Endodermal cell (in vitro differentiated cells): ENCODE measurements around the gene ERICH6. TPM values are rescaled to one million over a fixed set of nuclear protein-coding genes. Genes with fewer than 3 reads are reported as not detected.

Source experiments
- DNase-seq: peaks from one replicate; pipeline ENCODE4 v3.0.0-alpha.2; 2017
- H3K27ac ChIP-seq: 2 replicates; pipeline ENCODE4 v1.5.1; 2013; ENCODE audit warnings: mild to moderate bottlenecking, low read depth, low read length, moderate library complexity
- H3K27me3 ChIP-seq: 2 replicates; pipeline ENCODE4 v1.6.1; 2013; ENCODE audit warnings: mild to moderate bottlenecking, low read length, moderate library complexity; ENCODE audit not compliant: insufficient read depth, control insufficient read depth, poor library complexity, severe bottlenecking
- H3K36me3 ChIP-seq: 2 replicates; pipeline ENCODE4 v1.7.0; 2013; ENCODE audit warnings: mild to moderate bottlenecking, low read length, moderate library complexity; ENCODE audit not compliant: control insufficient read depth, insufficient read depth
- H3K4me1 ChIP-seq: one replicate; pipeline ENCODE4 v1.7.0; 2013; ENCODE audit warnings: low read length; ENCODE audit not compliant: control insufficient read depth, insufficient read depth
- H3K4me3 ChIP-seq: 2 replicates; pipeline ENCODE4 v1.5.1; 2013; ENCODE audit warnings: mild to moderate bottlenecking, low read length, moderate library complexity
- H3K9ac ChIP-seq: 2 replicates; pipeline ENCODE4 v1.6.1; 2013; ENCODE audit warnings: mild to moderate bottlenecking, low read length, moderate library complexity; ENCODE audit not compliant: poor library complexity, severe bottlenecking; ENCODE audit errors: extremely low read depth
- H3K9me3 ChIP-seq: 2 replicates; pipeline ENCODE4 v1.6.1; 2013; ENCODE audit warnings: mild to moderate bottlenecking, low read length, moderate library complexity; ENCODE audit not compliant: control insufficient read depth
- H3K27ac Mint-ChIP-seq: 2 replicates; pipeline ENCODE4 v1.8.0; 2020; ENCODE audit warnings: mixed read lengths
- H3K27me3 Mint-ChIP-seq: 2 replicates; pipeline ENCODE4 v1.8.0; 2021; ENCODE audit warnings: mild to moderate bottlenecking, mixed read lengths; ENCODE audit not compliant: insufficient read depth
- H3K36me3 Mint-ChIP-seq: 2 replicates; pipeline ENCODE4 v1.8.0; 2020; ENCODE audit warnings: low read depth, mixed read lengths
- H3K4me1 Mint-ChIP-seq: 2 replicates; pipeline ENCODE4 v1.8.0; 2020; ENCODE audit warnings: mixed read lengths
- H3K4me3 Mint-ChIP-seq: 2 replicates; pipeline ENCODE4 v1.8.0; 2020; ENCODE audit warnings: mild to moderate bottlenecking, moderate library complexity, mixed read lengths
- H3K9me3 Mint-ChIP-seq: 2 replicates; pipeline ENCODE4 v1.8.0; 2020; ENCODE audit warnings: mild to moderate bottlenecking, mixed read lengths
- CTCF ChIP-seq: fragments of 200-600 bp; sonication (generic); conservative IDR thresholded peaks from 2 replicates; pipeline ENCODE4 v1.5.0; 2021; ENCODE audit warnings: antibody characterized with exemption, mild to moderate bottlenecking
- WGBS, 2 experiments: methylation state at CpG; one replicate each; pipeline versions ENCODE4 v1.1.5 to v1.1.7; 2013; ENCODE audit warnings: missing lambda C conversion rate in 2 of 2, mixed read lengths in 1 of 2; ENCODE audit not compliant: insufficient coverage in 1 of 2, insufficient read length in 1 of 2; 5-methylcytosine and 5-hydroxymethylcytosine counted together
- total RNA-seq, 2 donors: library from RNA; stranded (reverse); fragmentation: NEBNext Ultra II Directional in 1 of 2; extraction: Animal tissue kit (Norgen Biotek cat#: 25700) in 1 of 2; gene quantifications; 2 replicates in 1 of 2; 3 replicates in 1 of 2; pipeline ENCODE4 v1.2.1, GENCODE V29; 2021

The ERICH6 gene
- total RNA-seq, 2 donors from 2014 or later, result 0.42 TPM; not detected in 1

GRCh38 chr3:150722267-150722666, 18.5 kb upstream of the ERICH6 start:
- no peak overlapping the region for H3K27ac Mint-ChIP-seq
- 89% methylated on average over 3 of the region's 3 CpGs for WGBS, 2 experiments

GRCh38 chr3:150721285-150722130, 17.8 kb upstream of the ERICH6 start:
- 49 to 54% methylated on average over 10 to 13 of the region's 13 CpGs for WGBS, 2 experiments
- H3K9ac ChIP-seq, result no peak overlapping the region
- no peaks in the 10 kb centered on the region for H3K27me3 ChIP-seq
- H3K36me3 ChIP-seq, result no peaks in the 10 kb centered on the region
- H3K4me1 Mint-ChIP-seq, result no peaks in the 10 kb centered on the region
- no peak overlapping the region for H3K27ac ChIP-seq
- H3K9me3 Mint-ChIP-seq, result no peaks in the 10 kb centered on the region
- H3K9me3 ChIP-seq, result no peaks in the 10 kb centered on the region
- no peak overlapping the region for H3K27ac Mint-ChIP-seq
- no peaks in the 10 kb centered on the region for H3K36me3 Mint-ChIP-seq
- no peaks in the 10 kb centered on the region for H3K4me1 ChIP-seq
- no peak overlapping the region for H3K4me3 ChIP-seq
- peak; percentile 87 for TF ChIP-seq CTCF
- H3K4me3 Mint-ChIP-seq, result no peak overlapping the region
- no peaks in the 10 kb centered on the region for H3K27me3 Mint-ChIP-seq
- no peak for DNase-seq

More at GRCh38 chr3:150722267-150722666, 18.5 kb upstream of the ERICH6 start:
- Histone ChIP-seq H3K27me3 (no peaks in the 10 kb centered on the region), H3K4me3 (no peak overlapping the region), H3K9ac (no peak overlapping the region), H3K36me3 (no peaks in the 10 kb centered on the region), H3K27ac (no peak overlapping the region), H3K9me3 (no peaks in the 10 kb centered on the region), H3K4me1 (no peaks in the 10 kb centered on the region)
- Mint-ChIP-seq H3K36me3 (no peaks in the 10 kb centered on the region), H3K9me3 (no peaks in the 10 kb centered on the region), H3K4me1 (no peaks in the 10 kb centered on the region), H3K27me3 (no peaks in the 10 kb centered on the region), H3K4me3 (no peak overlapping the region)
- no peak for DNase-seq
- no peak for TF ChIP-seq CTCF

GRCh38 chr3:150720444-150720843, 16.7 kb upstream of the ERICH6 start:
- Histone ChIP-seq H3K9me3 (no peaks in the 10 kb centered on the region), H3K9ac (no peak overlapping the region), H3K4me1 (no peaks in the 10 kb centered on the region), H3K36me3 (no peaks in the 10 kb centered on the region), H3K27me3 (no peaks in the 10 kb centered on the region), H3K27ac (no peak overlapping the region), H3K4me3 (no peak overlapping the region)
- WGBS, 2 experiments, result 81 to 90% methylated on average over 3 of the region's 3 CpGs
- DNase-seq, result no peak
- no peaks in the 10 kb centered on the region for H3K27me3 Mint-ChIP-seq
- H3K4me1 Mint-ChIP-seq, result no peaks in the 10 kb centered on the region
- H3K27ac Mint-ChIP-seq, result no peak overlapping the region
- H3K9me3 Mint-ChIP-seq, result peaks cover 9% of the 10 kb centered on the region
- H3K4me3 Mint-ChIP-seq, result no peak overlapping the region
- H3K36me3 Mint-ChIP-seq, result no peaks in the 10 kb centered on the region
- no peak for TF ChIP-seq CTCF
